ENCODE measurements around the gene CYREN.

DNA sequence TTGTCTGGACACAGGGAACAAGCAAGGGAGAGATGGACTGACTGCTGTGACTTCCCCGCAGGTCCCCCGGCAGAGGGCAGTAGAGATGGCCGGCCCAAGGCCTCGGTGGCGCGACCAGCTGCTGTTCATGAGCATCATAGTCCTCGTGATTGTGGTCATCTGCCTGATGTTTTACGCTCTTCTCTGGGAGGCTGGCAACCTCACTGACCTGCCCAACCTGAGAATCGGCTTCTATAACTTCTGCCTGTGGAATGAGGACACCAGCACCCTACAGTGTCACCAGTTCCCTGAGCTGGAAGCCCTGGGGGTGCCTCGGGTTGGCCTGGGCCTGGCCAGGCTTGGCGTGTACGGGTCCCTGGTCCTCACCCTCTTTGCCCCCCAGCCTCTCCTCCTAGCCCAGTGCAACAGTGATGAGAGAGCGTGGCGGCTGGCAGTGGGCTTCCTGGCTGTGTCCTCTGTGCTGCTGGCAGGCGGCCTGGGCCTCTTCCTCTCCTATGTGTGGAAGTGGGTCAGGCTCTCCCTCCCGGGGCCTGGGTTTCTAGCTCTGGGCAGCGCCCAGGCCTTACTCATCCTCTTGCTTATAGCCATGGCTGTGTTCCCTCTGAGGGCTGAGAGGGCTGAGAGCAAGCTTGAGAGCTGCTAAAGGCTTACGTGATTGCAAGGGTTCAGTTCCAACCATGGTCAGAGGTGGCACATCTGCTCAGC is 6.0 kb downstream of the CYREN start:
- TF ChIP-seq, protein P1, sequence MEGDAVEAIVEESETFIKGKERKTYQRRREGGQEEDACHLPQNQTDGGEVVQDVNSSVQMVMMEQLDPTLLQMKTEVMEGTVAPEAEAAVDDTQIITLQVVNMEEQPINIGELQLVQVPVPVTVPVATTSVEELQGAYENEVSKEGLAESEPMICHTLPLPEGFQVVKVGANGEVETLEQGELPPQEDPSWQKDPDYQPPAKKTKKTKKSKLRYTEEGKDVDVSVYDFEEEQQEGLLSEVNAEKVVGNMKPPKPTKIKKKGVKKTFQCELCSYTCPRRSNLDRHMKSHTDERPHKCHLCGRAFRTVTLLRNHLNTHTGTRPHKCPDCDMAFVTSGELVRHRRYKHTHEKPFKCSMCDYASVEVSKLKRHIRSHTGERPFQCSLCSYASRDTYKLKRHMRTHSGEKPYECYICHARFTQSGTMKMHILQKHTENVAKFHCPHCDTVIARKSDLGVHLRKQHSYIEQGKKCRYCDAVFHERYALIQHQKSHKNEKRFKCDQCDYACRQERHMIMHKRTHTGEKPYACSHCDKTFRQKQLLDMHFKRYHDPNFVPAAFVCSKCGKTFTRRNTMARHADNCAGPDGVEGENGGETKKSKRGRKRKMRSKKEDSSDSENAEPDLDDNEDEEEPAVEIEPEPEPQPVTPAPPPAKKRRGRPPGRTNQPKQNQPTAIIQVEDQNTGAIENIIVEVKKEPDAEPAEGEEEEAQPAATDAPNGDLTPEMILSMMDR (conservative IDR thresholded peaks at IDR 0.05; ENCODE audit: low read length): no peak
- TF ChIP-seq EZH2phosphoT487 (IDR thresholded peaks at IDR 0.05; ENCODE audit: borderline replicate concordance): no peak
